Smooth muscle cell (in vitro differentiated cells): Measurements from ENCODE around the gene NLK. TPM values are rescaled to one million over a fixed set of nuclear protein-coding genes. Genes with fewer than 3 reads are reported as not detected.
"Not testable (repeated sequence)": the region's sequence is repeated elsewhere in the genome, so short reads cannot be mapped to it uniquely, and the experiment has no call there.

Experiments used
- DNase-seq: peaks from one replicate; lab custom pipeline; 2025; ENCODE audit not compliant: unreplicated experiment; lab: John Stamatoyannopoulos, UW
- H2AFZ ChIP-seq: fragments of 200-600 bp; sonication (generic); 2 replicates; pipeline ENCODE4 v1.6.0; 2016; ENCODE audit warnings: antibody characterized with exemption, low read depth, mild to moderate bottlenecking
- H3F3A ChIP-seq: fragments of 200-600 bp; sonication (generic); 2 replicates; pipeline ENCODE4 v1.6.0; 2017; ENCODE audit warnings: antibody characterized with exemption, low read depth
- H3K27ac ChIP-seq: fragments of 200-600 bp; sonication (generic); 2 replicates; pipeline ENCODE4 v1.5.1; 2016; ENCODE audit warnings: low read depth, mild to moderate bottlenecking
- H3K27me3 ChIP-seq: fragments of 200-600 bp; sonication (generic); 2 replicates; pipeline ENCODE4 v1.6.1; 2016; ENCODE audit warnings: low read depth, mild to moderate bottlenecking
- H3K36me3 ChIP-seq: fragments of 200-600 bp; sonication (generic); 2 replicates; pipeline ENCODE4 v1.5.1; 2016; ENCODE audit warnings: low read depth
- H3K4me1 ChIP-seq: fragments of 200-600 bp; sonication (generic); 2 replicates; pipeline ENCODE4 v1.5.1; 2016; ENCODE audit warnings: low read depth
- H3K4me2 ChIP-seq: fragments of 200-600 bp; sonication (generic); 2 replicates; pipeline ENCODE4 v1.6.0; 2016; ENCODE audit warnings: mild to moderate bottlenecking
- H3K4me3 ChIP-seq: fragments of 200-600 bp; sonication (generic); 2 replicates; pipeline ENCODE4 v1.5.1; 2016; ENCODE audit warnings: mild to moderate bottlenecking
- H3K79me2 ChIP-seq: fragments of 200-600 bp; sonication (generic); 2 replicates; pipeline ENCODE4 v1.6.0; 2016; ENCODE audit warnings: low read depth, mild to moderate bottlenecking
- H3K9ac ChIP-seq: fragments of 200-600 bp; sonication (generic); 2 replicates; pipeline ENCODE4 v1.6.0; 2016; ENCODE audit warnings: low read depth
- H3K9me3 ChIP-seq: fragments of 200-600 bp; sonication (generic); replicated peaks from 2 replicates; pipeline ENCODE4 v1.5.1; 2016; ENCODE audit warnings: low read depth
- H4K20me1 ChIP-seq: fragments of 200-600 bp; sonication (generic); 2 replicates; pipeline ENCODE4 v1.6.0; 2016; ENCODE audit warnings: low read depth
- WGBS: methylation state at CpG from one replicate; pipeline ENCODE4 v1.1.7; 2016; ENCODE audit warnings: low lambda C conversion rate; 5-methylcytosine and 5-hydroxymethylcytosine counted together
- polyA plus RNA-seq: library from polyadenylated mRNA; unstranded; fragments of >200 nt; fragmentation: Nextera tagmentation; extraction: Ambion mirVana; gene quantifications from 2 replicates; pipeline ENCODE4 v1.2.1, GENCODE V29; 2016
- total RNA-seq: library from RNA; depleted of rRNA; stranded (reverse); fragments of >200 nt; gene quantifications from 2 replicates; pipeline ENCODE4 v1.2.3, GENCODE V29; 2014
- TF ChIP-seq, protein P1 (sequence below): fragments of 200-600 bp; sonication (generic); IDR thresholded peaks from 2 replicates; pipeline ENCODE4 v1.5.1; 2017; ENCODE audit warnings: borderline replicate concordance, mild to moderate bottlenecking, antibody characterized with exemption; ENCODE audit not compliant: insufficient read depth, poor library complexity, severe bottlenecking

The NLK gene
- total and polyA plus RNA-seq, 2 experiments from 2014 or later, result 1.8 to 18.0 TPM

DNA sequence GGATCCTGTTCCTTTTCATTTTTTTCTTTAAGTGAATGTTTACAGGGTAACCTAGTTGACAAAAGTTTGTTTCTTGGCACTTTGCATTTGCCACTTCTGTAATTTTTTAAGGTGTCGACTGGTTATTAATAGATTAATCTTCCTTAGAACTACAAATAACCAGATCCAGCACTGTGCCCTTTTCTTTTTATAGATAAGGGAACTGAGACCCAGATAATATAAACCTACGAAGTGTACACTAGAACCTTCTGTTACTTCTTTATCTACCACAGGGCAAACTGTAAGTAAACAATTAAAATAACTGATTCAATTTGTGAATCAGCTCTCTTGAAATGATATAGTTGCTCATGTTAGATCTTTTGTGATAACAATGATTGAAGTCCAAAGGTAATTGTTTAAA, 55.4 kb downstream of the NLK start:
- Histone ChIP-seq H3K9ac (no peak overlapping the region), H4K20me1 (peaks cover 76% of the 10 kb centered on the region), H3K27ac (no peak overlapping the region), H3K9me3 (no peaks in the 10 kb centered on the region), H3K27me3 (no peaks in the 10 kb centered on the region), H3F3A (no peaks in the 10 kb centered on the region), H2AFZ (no peak overlapping the region), H3K4me2 (no peak overlapping the region), H3K36me3 (no peaks in the 10 kb centered on the region), H3K4me1 (no peaks in the 10 kb centered on the region), H3K4me3 (no peak overlapping the region), H3K79me2 (peaks cover 70% of the 10 kb centered on the region)
- 80% methylated on average over 2 of the region's 2 CpGs for WGBS
- TF ChIP-seq, protein P1, sequence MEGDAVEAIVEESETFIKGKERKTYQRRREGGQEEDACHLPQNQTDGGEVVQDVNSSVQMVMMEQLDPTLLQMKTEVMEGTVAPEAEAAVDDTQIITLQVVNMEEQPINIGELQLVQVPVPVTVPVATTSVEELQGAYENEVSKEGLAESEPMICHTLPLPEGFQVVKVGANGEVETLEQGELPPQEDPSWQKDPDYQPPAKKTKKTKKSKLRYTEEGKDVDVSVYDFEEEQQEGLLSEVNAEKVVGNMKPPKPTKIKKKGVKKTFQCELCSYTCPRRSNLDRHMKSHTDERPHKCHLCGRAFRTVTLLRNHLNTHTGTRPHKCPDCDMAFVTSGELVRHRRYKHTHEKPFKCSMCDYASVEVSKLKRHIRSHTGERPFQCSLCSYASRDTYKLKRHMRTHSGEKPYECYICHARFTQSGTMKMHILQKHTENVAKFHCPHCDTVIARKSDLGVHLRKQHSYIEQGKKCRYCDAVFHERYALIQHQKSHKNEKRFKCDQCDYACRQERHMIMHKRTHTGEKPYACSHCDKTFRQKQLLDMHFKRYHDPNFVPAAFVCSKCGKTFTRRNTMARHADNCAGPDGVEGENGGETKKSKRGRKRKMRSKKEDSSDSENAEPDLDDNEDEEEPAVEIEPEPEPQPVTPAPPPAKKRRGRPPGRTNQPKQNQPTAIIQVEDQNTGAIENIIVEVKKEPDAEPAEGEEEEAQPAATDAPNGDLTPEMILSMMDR, result no peak
- no peak for DNase-seq

DNA sequence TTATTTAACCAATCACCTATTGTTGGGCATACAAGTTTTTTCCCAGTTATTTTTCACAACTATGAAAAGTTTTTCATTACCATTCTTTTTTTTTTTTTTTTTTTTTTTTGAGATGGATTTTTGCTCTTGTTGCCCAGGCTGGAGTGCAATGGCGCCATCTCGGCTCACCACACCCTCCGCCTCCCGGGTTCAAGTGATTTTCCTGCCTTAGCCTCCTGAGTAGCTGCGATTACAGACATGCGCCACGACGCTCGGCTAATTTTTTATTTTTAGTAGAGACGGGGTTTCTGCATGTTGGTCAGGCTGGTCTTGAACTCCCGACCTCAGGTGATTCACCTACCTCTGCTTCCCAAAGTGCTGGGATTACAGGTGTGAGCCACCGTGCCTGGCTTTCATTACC, 56.1 kb downstream of the NLK start:
- Histone ChIP-seq H3K79me2 (peaks cover 63% of the 10 kb centered on the region), H4K20me1 (peaks cover 76% of the 10 kb centered on the region)
- H3K4me3 ChIP-seq, H2AFZ ChIP-seq, H3K4me2 ChIP-seq, H3K9me3 ChIP-seq, H3K4me1 ChIP-seq, H3K27me3 ChIP-seq, H3F3A ChIP-seq, H3K27ac ChIP-seq, DNase-seq, H3K36me3 ChIP-seq, H3K9ac ChIP-seq: not testable (repeated sequence)
- 93% methylated on average over 12 of the region's 12 CpGs for WGBS

DNA sequence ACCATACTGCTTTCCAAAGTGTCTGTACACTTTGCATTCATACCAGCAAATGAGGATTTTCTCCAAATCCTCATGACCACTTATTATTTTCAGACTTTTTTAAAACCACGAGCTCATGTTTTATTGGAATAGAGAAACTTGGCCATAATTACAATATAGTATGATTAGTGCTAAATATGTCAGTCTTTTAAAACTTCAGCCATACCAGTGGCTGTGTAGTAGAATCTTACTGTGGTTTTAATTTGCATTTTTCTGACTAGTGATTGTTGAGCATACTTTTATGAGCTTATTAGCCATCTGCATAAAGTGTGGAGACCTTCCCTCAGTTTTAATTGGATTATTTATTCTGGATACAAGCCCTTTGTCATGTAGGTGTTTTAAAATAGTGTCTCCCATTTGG, 57.8 kb downstream of the NLK start:
- H4K20me1 ChIP-seq, result peaks cover 76% of the 10 kb centered on the region
- TF ChIP-seq, protein P1, result no peak
- peaks cover 59% of the 10 kb centered on the region for H3K79me2 ChIP-seq

GRCh38 chr17:28100936-28101335, 58.5 kb downstream of the NLK start:
- no peak for DNase-seq
- WGBS, result 94% methylated on average over 1 of the region's 1 CpG
- Histone ChIP-seq H3K4me1 (no peaks in the 10 kb centered on the region), H3K9ac (no peak overlapping the region), H3K36me3 (no peaks in the 10 kb centered on the region), H3K79me2 (peaks cover 53% of the 10 kb centered on the region), H3F3A (no peaks in the 10 kb centered on the region), H3K9me3 (no peaks in the 10 kb centered on the region), H4K20me1 (peaks cover 75% of the 10 kb centered on the region), H3K27ac (no peak overlapping the region), H3K4me3 (no peak overlapping the region), H3K27me3 (no peaks in the 10 kb centered on the region), H3K4me2 (no peak overlapping the region), H2AFZ (no peak overlapping the region)
- TF ChIP-seq, protein P1, result no peak

More for the DNA sequence above, 57.8 kb downstream of the NLK start:
- Histone ChIP-seq H3K4me1 (no peaks in the 10 kb centered on the region), H3K4me2 (no peak overlapping the region), H3K27me3 (no peaks in the 10 kb centered on the region), H3F3A (no peaks in the 10 kb centered on the region), H2AFZ (no peak overlapping the region), H3K9ac (no peak overlapping the region), H3K36me3 (no peaks in the 10 kb centered on the region), H3K27ac (no peak overlapping the region), H3K9me3 (no peaks in the 10 kb centered on the region), H3K4me3 (no peak overlapping the region)
- no peak for DNase-seq
- 93% methylated on average over 1 of the region's 1 CpG for WGBS
